Suppressor macrophage (primary cell): ENCODE data around the gene PTGIS.

Source experiments
- DNase-seq, 4 experiments: peaks; one replicate each; pipeline ENCODE4 v3.0.0-alpha.2; 2020 to 2022

PTGIS gene

GRCh38 chr20:49469060-49469459 is 98.9 kb downstream of the PTGIS start:
- DNase-seq = no peak

GRCh38 chr20:49468412-49468811 is 99.5 kb downstream of the PTGIS start:
- DNase-seq = no peak

DNA sequence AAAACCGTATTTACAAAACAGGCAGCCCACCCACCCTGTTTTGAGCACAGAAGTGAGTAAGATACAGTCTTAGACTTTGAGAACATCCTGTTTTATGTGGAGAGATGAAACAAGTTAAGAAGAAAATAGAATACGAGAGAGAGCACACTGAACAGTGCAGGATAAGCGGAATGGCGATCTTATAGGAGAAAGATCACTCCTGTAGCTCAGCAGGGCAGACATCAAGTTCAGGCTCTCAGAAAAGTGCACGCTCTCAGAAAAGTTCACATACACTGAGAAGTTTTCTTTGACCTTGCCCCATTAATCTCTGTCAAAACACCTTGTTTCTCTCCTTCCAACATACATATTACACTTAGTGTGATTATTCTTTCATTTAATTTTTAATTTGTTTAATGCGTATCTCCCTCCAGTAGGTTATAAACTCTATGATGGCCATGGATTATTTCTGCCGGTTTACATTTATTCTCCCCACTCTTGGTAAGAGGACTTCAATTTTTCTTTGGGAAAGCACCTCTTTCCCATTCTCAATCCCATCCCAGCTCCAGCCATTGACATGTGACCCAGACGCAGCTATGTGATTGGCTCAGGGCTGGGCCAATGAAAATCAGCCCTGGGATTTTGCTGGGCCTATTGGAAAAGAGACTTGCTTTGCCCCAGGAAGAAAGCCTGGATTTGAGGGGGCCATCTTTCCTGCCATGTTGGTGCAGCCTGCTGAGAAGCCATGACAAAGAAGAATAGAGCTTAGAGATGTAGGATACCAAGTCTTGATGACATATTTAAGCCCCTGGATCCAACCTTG is 101.6 kb downstream of the PTGIS start:
- DNase-seq = no peak

GRCh38 chr20:49464556-49464955 is 103.4 kb downstream of the PTGIS start:
- DNase-seq = no peak

- DNase-seq = no peak
These were observed 105.3 kb downstream of the PTGIS start for GRCh38 chr20:49462626-49463025.

GRCh38 chr20:49461894-49462620 is 105.9 kb downstream of the PTGIS start:
- DNase-seq = no peak

DNA sequence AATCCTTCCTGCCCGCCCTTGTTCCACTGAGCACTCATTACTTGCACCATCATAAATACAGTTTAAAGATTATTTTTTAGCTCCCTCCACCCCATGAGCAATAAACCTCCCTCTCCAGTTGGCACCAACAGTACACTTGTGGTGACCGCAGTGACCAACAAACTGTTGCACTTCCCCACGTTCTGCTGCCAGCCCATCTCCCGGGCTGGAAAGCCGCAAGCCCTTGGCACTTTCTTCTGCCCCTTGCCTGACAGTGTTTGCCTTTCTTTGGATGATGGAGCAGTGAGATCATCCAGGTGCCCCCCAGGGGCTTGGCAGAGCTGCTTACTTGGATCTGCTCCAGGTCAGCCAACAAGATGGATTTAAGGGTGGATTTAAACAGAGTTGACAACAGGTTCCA is 107.0 kb downstream of the PTGIS start:
- DNase-seq = no peak

- DNase-seq = no peak
These were observed 107.8 kb downstream of the PTGIS start for GRCh38 chr20:49460131-49460530.

DNA sequence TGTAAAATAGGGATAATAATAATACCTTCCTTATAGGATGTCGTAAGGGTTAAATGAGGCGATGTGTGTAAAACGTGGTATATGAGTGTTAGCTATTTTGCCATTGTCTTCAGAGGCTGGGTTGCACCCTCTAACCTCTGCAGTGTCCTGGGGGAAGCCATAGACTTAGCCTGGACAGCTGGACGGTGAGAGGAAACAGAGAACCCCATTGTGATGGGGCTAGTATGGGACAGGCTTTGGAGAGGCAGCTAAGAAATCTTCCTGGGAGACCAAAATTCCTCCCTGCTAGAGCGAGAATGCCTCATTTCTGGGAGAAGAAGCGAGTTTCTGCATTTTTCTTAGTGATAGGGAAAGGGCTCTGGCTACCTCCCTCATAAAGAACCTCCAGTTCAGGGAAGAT is 108.3 kb downstream of the PTGIS start:
- no peak for DNase-seq

GRCh38 chr20:49457444-49457843 is 110.5 kb downstream of the PTGIS start:
- DNase-seq = no peak

- no peak for DNase-seq
These were observed 111.3 kb downstream of the PTGIS start for GRCh38 chr20:49456646-49457045.

DNA sequence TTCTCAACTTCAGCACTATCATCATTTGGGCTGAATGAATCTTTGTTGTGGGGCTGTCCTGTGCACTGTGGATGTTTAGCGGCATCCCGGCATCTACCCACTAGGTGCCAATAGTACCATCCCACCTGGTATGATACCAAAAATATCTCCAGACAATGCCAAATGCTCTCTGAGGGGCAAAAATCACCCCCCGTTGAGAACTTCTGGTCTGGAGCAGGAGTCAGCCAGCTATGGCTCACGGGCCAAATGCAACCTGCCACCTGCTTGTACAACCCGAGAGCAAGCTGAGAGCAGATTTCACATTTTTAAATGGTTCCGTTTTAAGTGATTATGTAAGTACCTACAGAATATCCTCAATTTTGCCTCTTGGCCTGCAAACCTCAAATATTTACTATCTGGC is 112.2 kb downstream of the PTGIS start:
- no peak for DNase-seq
